Peyer's patch (tissue), 4 donors: ENCODE data around the gene ATP4A. TPM values are rescaled to one million over a fixed set of nuclear protein-coding genes. Genes with fewer than 3 reads are reported as not detected.

Experiments
- DNase-seq, 3 donors: peaks; one replicate each; pipeline ENCODE4 v3.0.0-alpha.2; 2017 to 2019
- H3K27ac ChIP-seq, 4 donors: fragments of 200-600 bp; sonication (generic); one replicate each; pipeline ENCODE4 v1.5.1; 2016 to 2019
- H3K27me3 ChIP-seq, 2 donors: fragments of 200-600 bp; sonication (generic); one replicate each; pipeline ENCODE4 v1.5.1; 2019
- H3K36me3 ChIP-seq, 3 donors: fragments of 200-600 bp; sonication (generic); one replicate each; pipeline ENCODE4 v1.5.1; 2016 to 2019
- H3K4me1 ChIP-seq, 4 donors: fragments of 200-600 bp; sonication (generic); one replicate each; pipeline ENCODE4 v1.5.1; 2016 to 2019
- H3K4me3 ChIP-seq, 4 donors: fragments of 200-600 bp; sonication (generic); 1 replicate in 3 of 4; 2 replicates in 1 of 4; pipeline ENCODE4 v1.5.1; 2016 to 2019; ENCODE audit warnings: mild to moderate bottlenecking in 1 of 4
- H3K9me3 ChIP-seq, 4 donors: fragments of 200-600 bp; sonication (generic); one replicate each; pipeline ENCODE4 v1.5.1; 2016 to 2019; ENCODE audit warnings: mild to moderate bottlenecking in 1 of 4
- CTCF ChIP-seq, 6 experiments: fragments of 450-650 bp in 4 of 6; fragments of 200-600 bp in 2 of 6; sonication (generic) in 1 of 6; IDR thresholded peaks; one replicate each; pipeline ENCODE4 v1.5.1; 2017 to 2019; ENCODE audit warnings: antibody characterized with exemption in 6 of 6, mild to moderate bottlenecking in 3 of 6, moderate library complexity in 1 of 6
- POLR2A ChIP-seq, 2 donors: fragments of 450-650 bp; IDR thresholded peaks; one replicate each; pipeline ENCODE4 v1.5.1; 2017; ENCODE audit warnings: antibody characterized with exemption in 2 of 2, mild to moderate bottlenecking in 2 of 2, moderate library complexity in 2 of 2
- total RNA-seq, 4 donors: library from RNA; depleted of rRNA; stranded (reverse); fragments of >200 nt; gene quantifications; one replicate each; pipeline ENCODE4 v1.1.0, GENCODE V29; 2016

The ATP4A gene
- total RNA-seq, 4 donors from 2014 or later, result not detected

- DNase-seq, result no peak
- Histone ChIP-seq H3K27ac (no peak overlapping the region), H3K9me3 (no peaks in the 10 kb centered on the region), H3K27me3 (no peaks in the 10 kb centered on the region), H3K36me3 (no peaks in the 10 kb centered on the region), H3K4me1 (peaks cover 0 to 8% (median 0%) of the 10 kb centered on the region in 4 donors), H3K4me3 (no peak overlapping the region)
- TF ChIP-seq CTCF (IDR thresholded peaks at IDR 0.05) (no peak), POLR2A (IDR thresholded peaks at IDR 0.05) (no peak)
Observed at GRCh38 chr19:35539850-35540249, 23.6 kb downstream of the ATP4A start.

- H3K4me1 ChIP-seq, result peaks cover 0 to 3% (median 0%) of the 10 kb centered on the region in 4 donors
- H3K36me3 ChIP-seq, result no peaks in the 10 kb centered on the region
- H3K27ac ChIP-seq, result no peak overlapping the region
- no peaks in the 10 kb centered on the region for H3K27me3 ChIP-seq
- DNase-seq, result no peak
- no peak overlapping the region for H3K4me3 ChIP-seq
- H3K9me3 ChIP-seq, result no peaks in the 10 kb centered on the region
- no peak for TF ChIP-seq POLR2A (IDR thresholded peaks at IDR 0.05)
- TF ChIP-seq CTCF (IDR thresholded peaks at IDR 0.05), result no peak
Observed at GRCh38 chr19:35539314-35539713, 24.1 kb downstream of the ATP4A start.

DNA sequence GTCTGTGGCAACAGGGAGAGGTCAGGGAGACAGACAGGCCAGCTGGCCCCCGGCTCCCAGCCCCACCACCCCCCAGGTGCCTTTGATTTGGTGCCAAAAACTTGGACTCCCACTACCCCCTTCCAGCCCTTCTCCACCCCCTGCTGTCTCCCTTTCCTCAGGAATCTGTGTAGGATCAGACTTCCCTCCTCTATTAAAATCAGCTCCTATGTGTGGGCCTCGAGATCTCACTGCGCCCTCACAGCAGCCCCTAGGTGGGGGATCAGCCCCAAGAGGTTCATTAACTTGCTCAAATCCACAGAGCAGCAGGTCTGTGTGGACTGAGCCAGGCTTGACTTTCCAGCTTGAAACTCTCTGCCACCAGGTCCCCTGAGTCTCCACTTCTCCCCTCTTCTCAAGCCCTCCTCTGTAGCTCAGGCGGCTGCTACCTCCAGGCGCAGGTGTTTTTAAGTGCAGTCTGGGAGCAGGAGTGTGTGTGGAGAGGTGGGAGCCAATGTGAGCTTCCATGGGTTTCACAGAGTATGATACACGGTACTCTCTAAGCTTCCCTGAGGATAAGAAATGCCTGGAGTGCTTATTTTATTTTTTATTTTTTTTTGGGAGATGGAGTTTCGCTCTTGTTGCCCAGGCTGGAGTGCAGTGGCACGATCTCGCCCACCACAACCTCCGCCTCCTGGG lies 28.5 kb downstream of the ATP4A start:
- peaks cover 0 to 5% of the 10 kb centered on the region in 2 donors for H3K27me3 ChIP-seq
- no peak for DNase-seq
- no peaks in the 10 kb centered on the region for H3K36me3 ChIP-seq
- H3K27ac ChIP-seq, result no peak overlapping the region
- TF ChIP-seq POLR2A (IDR thresholded peaks at IDR 0.05) (no peak), CTCF (IDR thresholded peaks at IDR 0.05) (no peak)
- no peak overlapping the region for H3K4me3 ChIP-seq
- no peaks in the 10 kb centered on the region for H3K4me1 ChIP-seq
- H3K9me3 ChIP-seq, result no peaks in the 10 kb centered on the region

- no peak overlapping the region for H3K27ac ChIP-seq
- no peak overlapping the region for H3K4me3 ChIP-seq
- H3K36me3 ChIP-seq, result no peaks in the 10 kb centered on the region
- H3K9me3 ChIP-seq, result no peaks in the 10 kb centered on the region
- TF ChIP-seq CTCF (IDR thresholded peaks at IDR 0.05) (no peak), POLR2A (IDR thresholded peaks at IDR 0.05) (no peak)
- no peaks in the 10 kb centered on the region for H3K4me1 ChIP-seq
- peak in 2 of 3 donors; percentile 57 to 70 for DNase-seq
- peaks cover 0 to 5% of the 10 kb centered on the region in 2 donors for H3K27me3 ChIP-seq
Observed at GRCh38 chr19:35533822-35534392, 29.6 kb downstream of the ATP4A start.

- Histone ChIP-seq H3K27me3 (peaks cover 0 to 5% of the 10 kb centered on the region in 2 donors), H3K27ac (no peak within 1 kb of the TSS), H3K9me3 (no peaks in the 10 kb centered on the region), H3K4me3 (no peak within 1 kb of the TSS), H3K4me1 (no peaks in the 10 kb centered on the region), H3K36me3 (no peaks in the 10 kb centered on the region)
- DNase-seq, result no peak
- TF ChIP-seq CTCF (IDR thresholded peaks at IDR 0.05) (no peak), POLR2A (IDR thresholded peaks at IDR 0.05) (no peak)
Observed at GRCh38 chr19:35533201-35533821, 30.1 kb downstream of the ATP4A start, which contains the start of gene GAPDHS. Gene GAPDHS, plus strand, starts transcription at chr19:35533456. Its CDS starts 72 bp downstream, at chr19:35533528.
